ENCODE data around the gene TAS2R7. TPM values are rescaled to one million over a fixed set of nuclear protein-coding genes. Genes with fewer than 3 reads are reported as not detected.
"Not testable (repeated sequence)": the region's sequence is repeated elsewhere in the genome, so short reads cannot be mapped to it uniquely, and the experiment has no call there.

Gene TAS2R7
- total RNA-seq, 1 experiment from 2014 or later: not detected

DNA sequence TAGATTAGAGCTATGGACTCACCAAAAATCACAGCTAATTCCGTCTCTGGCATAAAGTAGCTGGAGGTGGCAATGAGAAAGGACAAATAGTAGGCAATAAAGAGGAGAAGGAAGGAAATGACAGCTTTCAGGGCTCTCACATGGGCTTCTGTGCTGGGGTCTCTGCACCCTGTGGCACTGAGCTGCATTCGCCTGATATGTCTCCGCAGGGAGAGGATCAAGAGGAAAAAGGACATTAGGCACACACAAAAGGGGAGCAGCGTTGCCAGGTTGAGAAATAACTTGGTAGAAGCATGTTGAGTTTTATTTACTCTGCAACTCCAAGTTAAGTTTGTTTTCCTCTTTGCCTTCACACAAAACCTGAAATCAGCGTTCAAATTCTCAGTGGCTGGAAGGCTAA lies 686 bp downstream of the TAS2R7 start:
- no peak overlapping the region for H3K4me3 ChIP-seq
- H2AFZ ChIP-seq: no peak overlapping the region
- no peak overlapping the region for H3K27ac ChIP-seq
- H3K4me2 ChIP-seq: no peak overlapping the region
- H3K9me3 ChIP-seq (ENCODE audit: insufficient read depth, low read depth): no peaks in the 10 kb centered on the region
- no peaks in the 10 kb centered on the region for H3K79me2 ChIP-seq (ENCODE audit: low read depth)
- CTCF ChIA-PET: no interaction called here
- intact Hi-C loops (cut with micrococcal nuclease; ENCODE audit: unreplicated experiment): no loop called here
- H3K27me3 ChIP-seq (ENCODE audit: insufficient read depth, low read depth): no peaks in the 10 kb centered on the region
- H3F3A ChIP-seq (ENCODE audit: insufficient read depth, low read depth): no peaks in the 10 kb centered on the region
- H3K4me1 ChIP-seq (replicated peaks; ENCODE audit: insufficient read depth): no peaks in the 10 kb centered on the region
- DNase-seq: no peak
- POLR2A ChIA-PET (ENCODE audit: unreplicated experiment): no interaction called here
- H3K36me3 ChIP-seq (ENCODE audit: low read depth): no peaks in the 10 kb centered on the region
- H3K9me2 ChIP-seq (ENCODE audit: insufficient read depth): no peaks in the 10 kb centered on the region
- TF ChIP-seq EZH2 (IDR thresholded peaks at IDR 0.05; ENCODE audit: low read depth): no peak
- TF ChIP-seq, protein P1, sequence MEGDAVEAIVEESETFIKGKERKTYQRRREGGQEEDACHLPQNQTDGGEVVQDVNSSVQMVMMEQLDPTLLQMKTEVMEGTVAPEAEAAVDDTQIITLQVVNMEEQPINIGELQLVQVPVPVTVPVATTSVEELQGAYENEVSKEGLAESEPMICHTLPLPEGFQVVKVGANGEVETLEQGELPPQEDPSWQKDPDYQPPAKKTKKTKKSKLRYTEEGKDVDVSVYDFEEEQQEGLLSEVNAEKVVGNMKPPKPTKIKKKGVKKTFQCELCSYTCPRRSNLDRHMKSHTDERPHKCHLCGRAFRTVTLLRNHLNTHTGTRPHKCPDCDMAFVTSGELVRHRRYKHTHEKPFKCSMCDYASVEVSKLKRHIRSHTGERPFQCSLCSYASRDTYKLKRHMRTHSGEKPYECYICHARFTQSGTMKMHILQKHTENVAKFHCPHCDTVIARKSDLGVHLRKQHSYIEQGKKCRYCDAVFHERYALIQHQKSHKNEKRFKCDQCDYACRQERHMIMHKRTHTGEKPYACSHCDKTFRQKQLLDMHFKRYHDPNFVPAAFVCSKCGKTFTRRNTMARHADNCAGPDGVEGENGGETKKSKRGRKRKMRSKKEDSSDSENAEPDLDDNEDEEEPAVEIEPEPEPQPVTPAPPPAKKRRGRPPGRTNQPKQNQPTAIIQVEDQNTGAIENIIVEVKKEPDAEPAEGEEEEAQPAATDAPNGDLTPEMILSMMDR (conservative IDR thresholded peaks at IDR 0.05): no peak
- no peaks in the 10 kb centered on the region for H4K20me1 ChIP-seq (ENCODE audit: insufficient read depth)
- BruUV-seq (replicated peaks): no TSS peak

DNA sequence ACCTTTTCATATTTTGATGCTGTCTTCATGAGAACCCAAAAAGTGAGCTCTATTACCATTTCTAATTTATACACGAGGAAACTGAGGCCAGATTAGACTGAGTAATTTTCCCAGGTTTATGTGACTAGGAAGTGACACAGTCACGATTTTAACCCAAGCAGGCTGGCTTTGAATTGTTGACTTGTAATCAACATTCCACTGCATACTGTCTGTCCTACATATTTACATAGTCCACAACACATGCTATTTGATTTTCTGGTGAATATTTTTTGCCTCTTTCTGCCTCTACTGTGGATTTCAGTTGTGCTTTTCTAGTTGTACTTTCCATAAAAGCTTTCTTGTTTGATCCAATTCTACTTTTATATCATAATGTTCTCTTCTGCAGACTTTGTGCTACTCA lies 8.2 kb downstream of the TAS2R7 start:
- H3K36me3 ChIP-seq (ENCODE audit: low read depth): no peaks in the 10 kb centered on the region
- no peaks in the 10 kb centered on the region for H3K9me2 ChIP-seq (ENCODE audit: insufficient read depth)
- TF ChIP-seq, protein P1 (conservative IDR thresholded peaks at IDR 0.05): no peak
- TF ChIP-seq EZH2 (IDR thresholded peaks at IDR 0.05; ENCODE audit: low read depth): no peak
- BruUV-seq (replicated peaks): no TSS peak
- ChIA-PET POLR2A (ENCODE audit: unreplicated experiment) (no interaction called here), CTCF (no interaction called here)
- no peaks in the 10 kb centered on the region for H3K9me3 ChIP-seq (ENCODE audit: insufficient read depth, low read depth)
- H3K27ac ChIP-seq: no peak overlapping the region
- no peaks in the 10 kb centered on the region for H4K20me1 ChIP-seq (ENCODE audit: insufficient read depth)
- no peak overlapping the region for H3K4me3 ChIP-seq
- H3K4me2 ChIP-seq: no peak overlapping the region
- no peaks in the 10 kb centered on the region for H3K79me2 ChIP-seq (ENCODE audit: low read depth)
- no peak overlapping the region for H2AFZ ChIP-seq
- no peaks in the 10 kb centered on the region; the same call in 1 of the 2 replicates for H3F3A ChIP-seq (ENCODE audit: insufficient read depth, low read depth)
- H3K4me1 ChIP-seq (replicated peaks; ENCODE audit: insufficient read depth): no peaks in the 10 kb centered on the region
- DNase-seq: no peak
- no peaks in the 10 kb centered on the region for H3K27me3 ChIP-seq (ENCODE audit: insufficient read depth, low read depth)
- intact Hi-C loops (cut with micrococcal nuclease; ENCODE audit: unreplicated experiment): no loop called here

DNA sequence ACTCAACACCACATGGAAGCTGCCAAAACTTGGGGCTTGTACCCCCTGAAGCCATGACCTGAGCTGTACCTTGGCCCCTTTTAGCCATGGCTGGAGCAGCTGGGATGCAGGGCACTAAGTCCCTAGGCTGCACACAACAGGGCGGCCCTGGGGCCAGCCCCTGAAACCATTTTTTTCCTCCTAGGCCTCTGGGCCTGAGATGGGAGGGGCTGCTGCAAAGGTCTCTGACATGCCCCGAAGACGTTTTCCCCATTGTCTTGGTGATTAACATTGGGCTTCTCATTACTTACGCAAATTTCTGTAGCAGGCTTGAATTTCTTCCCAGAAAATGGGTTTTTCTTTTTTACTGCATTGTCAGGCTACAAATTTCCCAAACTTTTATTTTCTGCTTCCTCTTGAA lies 10.7 kb downstream of the TAS2R7 start:
- H3K4me2 ChIP-seq; DNase-seq; CTCF ChIA-PET; H3K27ac ChIP-seq; H3K79me2 ChIP-seq (ENCODE audit: low read depth); BruUV-seq (replicated peaks); H3K36me3 ChIP-seq (ENCODE audit: low read depth); H3K9me3 ChIP-seq (ENCODE audit: insufficient read depth, low read depth); H3K9me2 ChIP-seq (ENCODE audit: insufficient read depth); H3K4me1 ChIP-seq (replicated peaks; ENCODE audit: insufficient read depth); H3F3A ChIP-seq (ENCODE audit: insufficient read depth, low read depth); H4K20me1 ChIP-seq (ENCODE audit: insufficient read depth); H2AFZ ChIP-seq; H3K27me3 ChIP-seq (ENCODE audit: insufficient read depth, low read depth); H3K4me3 ChIP-seq; intact Hi-C loops (cut with micrococcal nuclease; ENCODE audit: unreplicated experiment); POLR2A ChIA-PET (ENCODE audit: unreplicated experiment): not testable (repeated sequence)

DNA sequence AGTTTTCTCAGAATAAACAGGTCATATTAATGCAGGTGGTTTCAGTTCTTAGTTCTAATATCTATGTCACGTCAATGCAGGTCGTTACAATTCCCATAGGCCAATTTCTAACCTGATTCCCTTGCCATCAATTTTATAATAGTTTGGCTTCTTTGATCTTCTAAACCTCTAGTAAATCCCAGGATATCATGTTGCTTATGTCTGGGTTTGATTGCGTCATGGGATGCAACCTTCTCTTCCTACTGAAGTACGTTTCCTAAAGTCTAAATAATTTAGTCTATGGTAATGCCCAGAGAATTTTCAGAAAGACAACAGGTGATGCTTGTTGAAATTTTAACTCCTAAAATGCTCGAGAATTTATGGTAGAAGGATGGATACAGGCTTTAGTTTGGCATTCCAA lies 19.2 kb downstream of the TAS2R7 start:
- Histone ChIP-seq H3K27ac (no peak overlapping the region), H3K79me2 (ENCODE audit: low read depth) (no peaks in the 10 kb centered on the region), H2AFZ (no peak overlapping the region), H3F3A (ENCODE audit: insufficient read depth, low read depth) (no peaks in the 10 kb centered on the region), H3K36me3 (ENCODE audit: low read depth) (no peaks in the 10 kb centered on the region), H3K4me1 (replicated peaks; ENCODE audit: insufficient read depth) (no peaks in the 10 kb centered on the region), H3K4me3 (no peak overlapping the region), H3K27me3 (ENCODE audit: insufficient read depth, low read depth) (no peaks in the 10 kb centered on the region), H4K20me1 (ENCODE audit: insufficient read depth) (no peaks in the 10 kb centered on the region), H3K9me2 (ENCODE audit: insufficient read depth) (0 out of 2 replicates have a peak, but pooled peaks cover 3% of the 10 kb centered on the region), H3K9me3 (ENCODE audit: insufficient read depth, low read depth) (no peaks in the 10 kb centered on the region; the same call in 1 of the 2 replicates), H3K4me2 (no peak overlapping the region)
- no TSS peak for BruUV-seq (replicated peaks)
- intact Hi-C loops (cut with micrococcal nuclease; ENCODE audit: unreplicated experiment): no loop called here
- DNase-seq: no peak
- ChIA-PET POLR2A (ENCODE audit: unreplicated experiment) (no interaction called here), CTCF (no interaction called here)
- TF ChIP-seq EZH2 (IDR thresholded peaks at IDR 0.05; ENCODE audit: low read depth): no peak
- TF ChIP-seq, protein P1 (conservative IDR thresholded peaks at IDR 0.05): no peak
